ENCODE measurements around the gene PRR35.
A peak's percentile ranks its signal among the peaks of the same experiment; 100 is the strongest.

The PRR35 gene

GRCh38 chr16:565419-566330, 5.5 kb downstream of the PRR35 start:
- DNase-seq, result no peak

- peak; percentile 71 for DNase-seq
Measured at GRCh38 chr16:566475-567372, 6.5 kb downstream of the PRR35 start, which contains the start of gene NHLRC4. NHLRC4 (plus strand) TSS chr16:567005; CDS start chr16:568048, 1,043 bp downstream.

DNA sequence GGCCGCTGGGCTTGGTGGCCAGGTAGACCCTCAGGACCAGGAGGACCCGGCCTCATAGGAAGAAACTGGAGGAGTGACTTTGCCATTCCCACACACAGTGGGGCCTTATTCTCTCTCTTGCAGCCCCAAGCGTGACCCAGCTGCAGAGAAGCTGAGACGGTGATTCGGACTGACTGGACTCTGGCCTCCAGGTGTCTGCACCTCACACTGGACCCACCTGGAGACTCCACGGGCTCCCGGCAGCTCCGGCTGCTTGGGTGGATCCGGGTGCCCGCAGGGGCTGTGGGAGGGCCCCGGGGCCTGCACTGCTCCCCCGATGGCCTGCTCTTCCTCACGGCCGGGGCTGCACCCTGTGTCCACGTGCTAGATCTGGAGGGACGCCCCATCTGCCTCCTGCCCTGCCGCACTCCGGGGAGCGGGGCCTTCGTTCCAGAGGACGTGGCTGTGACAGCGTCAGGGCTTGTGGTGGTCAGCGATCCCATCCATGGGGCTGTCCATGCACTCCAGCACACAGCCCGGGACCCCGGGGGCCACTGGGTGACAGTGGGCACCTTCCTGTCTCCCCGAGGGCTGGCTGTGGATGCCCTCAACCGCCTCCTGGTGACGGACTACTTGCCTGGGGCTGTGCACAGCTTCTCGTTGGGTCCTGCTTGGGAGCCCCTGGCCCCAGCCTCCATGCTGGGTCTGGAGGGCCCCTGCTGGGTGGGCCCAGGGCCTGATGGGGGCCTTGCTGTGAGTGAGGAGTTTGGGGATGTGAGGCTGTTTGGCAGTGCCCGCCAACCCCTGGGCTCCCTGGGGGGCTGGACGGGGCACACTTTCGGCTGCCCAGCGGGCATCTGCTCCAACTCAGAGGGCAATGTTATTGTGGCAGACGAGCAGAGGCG, 7.4 kb downstream of the PRR35 start:
- no peak for DNase-seq

- no peak for DNase-seq
Measured at GRCh38 chr16:568401-569258, 8.4 kb downstream of the PRR35 start.

GRCh38 chr16:569445-570254, 9.5 kb downstream of the PRR35 start, which contains the start of gene PIGQ:
PIGQ (plus strand) TSS chr16:569968; CDS start chr16:574075, 4,107 bp downstream.
- peak; percentile 87 for DNase-seq

DNA sequence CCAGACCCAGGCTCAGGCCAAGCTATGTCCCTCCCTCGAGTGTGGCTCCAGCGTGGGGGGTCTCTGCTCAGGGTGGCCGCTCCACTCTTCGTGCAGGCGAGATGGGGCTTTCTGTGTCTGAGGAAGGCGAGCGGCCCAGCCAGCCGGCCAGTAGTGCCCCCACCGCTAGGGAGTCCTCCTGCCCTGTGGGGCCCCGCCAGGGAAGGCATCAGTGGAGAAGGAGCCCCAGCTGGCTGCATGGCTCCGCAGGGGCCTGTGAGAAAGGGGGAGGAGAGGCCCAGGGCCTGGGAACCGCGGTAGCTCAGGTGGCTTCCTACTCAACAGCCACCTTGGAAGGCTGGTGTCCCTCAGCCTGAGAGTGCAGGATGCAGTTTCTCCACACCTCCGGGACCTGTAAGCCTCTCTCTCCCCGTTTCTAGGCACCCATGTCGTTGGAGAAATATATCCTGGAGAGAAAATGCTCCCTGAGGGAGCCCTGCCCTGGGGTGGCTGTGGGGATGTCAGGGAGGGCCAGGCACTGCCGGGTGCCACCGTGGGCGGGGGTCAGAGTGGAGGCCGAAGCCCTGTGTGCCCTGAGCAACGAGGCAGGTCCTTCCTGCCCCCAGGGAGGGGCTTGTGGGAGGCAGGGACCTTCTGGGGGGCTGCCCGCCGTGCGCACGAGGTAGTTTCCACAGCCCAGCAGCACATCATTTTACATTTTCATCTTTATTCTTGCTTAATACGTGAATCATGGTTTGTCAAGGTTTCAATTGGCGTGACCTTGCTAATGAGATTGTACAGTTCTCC, 12.9 kb downstream of the PRR35 start:
- no peak for DNase-seq

- no peak for DNase-seq
Measured at GRCh38 chr16:574021-574760, 14.0 kb downstream of the PRR35 start.

DNA sequence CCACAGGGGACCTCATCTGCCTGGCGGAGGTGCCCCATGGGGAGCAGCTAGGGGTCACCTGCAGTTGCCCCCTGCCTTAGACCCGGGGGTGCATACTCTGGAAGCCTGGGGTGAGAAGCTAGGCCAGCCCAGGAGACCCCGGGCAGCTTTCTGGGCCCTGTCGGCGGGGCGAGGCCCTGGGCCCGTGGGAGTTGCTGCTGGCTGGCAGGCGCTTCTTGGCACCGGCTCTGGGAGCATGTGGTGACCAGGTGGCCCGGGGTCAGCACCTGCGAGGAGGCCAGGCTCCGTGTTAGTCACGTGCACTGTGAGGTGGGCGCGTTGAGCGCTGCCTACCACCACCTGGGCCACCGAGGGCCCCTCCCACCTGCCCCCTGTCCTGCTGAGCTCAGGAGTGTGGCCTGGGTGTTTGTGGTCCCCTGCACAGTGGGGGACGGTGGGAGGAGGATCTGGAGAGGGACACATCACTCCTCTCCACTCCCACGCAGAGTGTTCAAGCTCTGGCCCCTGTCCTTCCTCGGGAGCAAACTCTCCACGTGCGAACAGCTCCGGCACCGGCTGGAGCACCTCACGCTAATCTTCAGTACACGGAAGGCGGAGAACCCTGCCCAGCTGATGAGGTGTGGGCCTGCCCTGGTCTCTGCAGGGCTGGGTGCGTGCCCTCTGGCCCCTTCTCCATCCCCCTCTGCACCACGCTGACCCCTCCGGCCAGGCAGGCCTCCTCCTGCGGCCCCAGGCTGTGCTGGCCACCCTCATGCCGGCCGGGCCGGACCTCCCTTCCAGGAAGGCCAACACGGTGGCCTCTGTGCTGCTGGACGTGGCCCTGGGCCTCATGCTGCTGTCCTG, 15.4 kb downstream of the PRR35 start:
- DNase-seq, result no peak

- no peak for DNase-seq
Measured at GRCh38 chr16:576197-576822, 16.1 kb downstream of the PRR35 start.

DNA sequence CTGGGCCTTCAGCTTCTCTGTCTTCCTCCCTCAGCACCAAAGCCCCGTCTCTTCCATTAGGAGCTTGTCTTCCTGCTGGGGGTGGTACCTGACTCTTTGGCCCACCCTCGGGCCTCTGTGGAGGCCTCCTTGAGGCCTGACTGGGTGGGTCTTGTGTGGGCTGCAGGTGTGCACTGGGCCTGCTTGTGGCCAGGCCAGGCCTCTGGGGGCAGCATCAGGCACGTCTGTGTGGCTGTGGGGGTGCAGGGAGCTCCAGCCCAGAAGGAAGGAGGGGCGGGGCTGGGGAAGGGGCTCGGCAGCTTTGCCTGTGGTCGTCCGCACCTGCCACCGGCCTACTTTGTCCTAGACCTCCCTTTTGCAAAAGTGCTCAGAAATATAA, 16.6 kb downstream of the PRR35 start:
- no peak for DNase-seq

GRCh38 chr16:577796-578195, 17.6 kb downstream of the PRR35 start:
- no peak for DNase-seq

DNA sequence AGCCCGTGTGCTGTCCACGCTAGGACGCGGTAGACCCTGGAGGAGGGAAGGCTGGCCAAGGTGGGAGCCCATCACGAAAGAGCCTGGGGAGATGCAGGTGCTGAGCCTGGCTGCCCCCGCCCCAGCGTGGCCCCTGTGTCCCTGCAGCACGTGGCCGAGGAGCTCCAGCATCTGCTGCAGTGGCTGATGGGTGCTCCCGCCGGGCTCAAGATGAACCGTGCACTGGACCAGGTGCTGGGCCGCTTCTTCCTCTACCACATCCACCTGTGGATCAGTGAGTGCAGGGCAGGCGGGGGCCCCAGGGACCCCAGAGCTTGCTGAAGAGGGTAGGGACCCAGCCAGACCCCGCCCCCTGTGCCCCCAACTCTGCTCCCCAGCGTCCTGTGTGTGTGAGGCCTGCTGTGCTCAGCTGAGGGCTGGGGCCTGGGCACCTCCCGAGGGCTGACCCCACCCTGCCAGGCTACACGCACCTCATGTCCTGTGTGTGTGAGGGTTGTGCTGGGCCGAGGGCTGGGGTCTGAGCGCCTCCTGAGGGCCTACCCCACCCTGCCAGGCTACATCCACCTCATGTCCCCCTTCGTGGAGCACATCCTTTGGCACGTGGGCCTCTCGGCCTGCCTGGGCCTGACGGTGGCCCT, 18.2 kb downstream of the PRR35 start:
- no peak for DNase-seq

DNA sequence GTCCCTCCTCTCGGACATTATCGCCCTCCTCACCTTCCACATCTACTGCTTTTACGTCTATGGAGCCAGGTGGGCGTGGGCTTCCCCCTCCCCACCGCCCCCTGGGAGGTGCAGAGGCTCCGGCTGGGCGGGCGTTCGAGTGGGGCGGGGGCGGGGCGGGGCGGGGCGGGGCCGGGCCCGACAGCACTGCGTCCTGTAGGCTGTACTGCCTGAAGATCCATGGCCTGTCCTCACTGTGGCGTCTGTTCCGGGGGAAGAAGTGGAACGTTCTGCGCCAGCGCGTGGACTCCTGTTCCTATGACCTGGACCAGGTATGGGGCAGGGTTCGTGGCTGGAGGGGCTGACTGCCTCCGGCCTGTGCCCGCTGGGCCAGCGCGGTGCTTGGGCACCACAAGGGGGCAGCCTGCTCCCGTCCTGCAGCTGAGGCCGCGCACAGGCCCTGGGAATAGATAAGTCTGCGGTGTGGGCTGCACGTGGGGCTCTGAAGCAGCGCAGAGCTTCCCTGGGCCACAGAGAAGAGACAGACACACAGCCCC, 18.7 kb downstream of the PRR35 start:
- peak; percentile 72 for DNase-seq

- DNase-seq, result no peak
Measured at GRCh38 chr16:580141-580945, 20.1 kb downstream of the PRR35 start.

GRCh38 chr16:580946-581498, 20.8 kb downstream of the PRR35 start:
- DNase-seq, result no peak

- no peak for DNase-seq
Measured at GRCh38 chr16:582218-582613, 22.0 kb downstream of the PRR35 start.
